Kasumi-1 (cell line): Measurements from ENCODE around the gene GFRA1.

ENCODE experiments used
- DNase-seq, 2 experiments: peaks; one replicate each; lab custom pipeline; 2025; lab: John Stamatoyannopoulos, UW

GFRA1 gene

GRCh38 chr10:116270771-116271592 lies 2.0 kb downstream of the GFRA1 start:
- DNase-seq: no peak

GRCh38 chr10:116270126-116270770 lies 2.8 kb downstream of the GFRA1 start:
- no peak for DNase-seq

DNA sequence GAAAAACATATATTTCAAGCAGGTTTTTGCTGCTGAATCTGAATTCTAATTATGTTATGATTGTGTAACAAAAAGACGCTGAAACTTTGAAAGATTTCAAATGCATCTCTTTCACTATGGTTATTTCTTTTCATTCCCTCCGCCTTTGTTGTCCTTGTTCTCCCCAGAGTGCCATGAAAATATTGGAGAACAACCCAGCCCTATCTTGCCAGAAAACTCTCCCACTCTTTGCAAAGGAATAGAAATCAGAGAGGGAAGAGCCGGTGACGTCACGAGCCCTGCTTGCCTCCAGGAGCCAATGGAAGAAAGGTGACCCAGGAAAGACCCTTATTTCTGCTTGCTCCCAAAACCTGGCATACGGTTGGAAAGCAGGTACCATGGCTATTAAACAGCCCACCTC lies 3.4 kb downstream of the GFRA1 start:
- DNase-seq: no peak

DNA sequence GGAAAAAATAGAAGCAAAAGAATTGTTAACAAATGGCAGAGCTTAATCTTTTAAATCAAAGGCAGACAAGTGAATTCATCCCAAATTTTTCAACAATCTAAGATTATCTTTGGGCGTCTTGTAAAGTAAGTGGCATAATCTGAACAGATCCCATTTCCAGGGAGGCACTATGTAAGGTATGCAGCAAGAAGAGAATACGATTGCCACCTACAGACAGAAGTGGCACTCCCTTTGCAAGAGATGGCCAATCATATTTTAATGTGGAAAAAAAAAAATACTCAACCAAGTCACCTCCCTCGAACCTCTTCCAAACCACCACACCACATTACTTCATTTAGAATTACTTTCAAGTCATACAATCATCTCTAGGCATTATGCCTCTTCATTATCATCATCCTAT lies 4.0 kb downstream of the GFRA1 start:
- no peak for DNase-seq

GRCh38 chr10:116265686-116266085 lies 7.3 kb downstream of the GFRA1 start:
- DNase-seq: no peak

- DNase-seq: no peak
Observed at GRCh38 chr10:116263870-116264655, 8.9 kb downstream of the GFRA1 start.

DNA sequence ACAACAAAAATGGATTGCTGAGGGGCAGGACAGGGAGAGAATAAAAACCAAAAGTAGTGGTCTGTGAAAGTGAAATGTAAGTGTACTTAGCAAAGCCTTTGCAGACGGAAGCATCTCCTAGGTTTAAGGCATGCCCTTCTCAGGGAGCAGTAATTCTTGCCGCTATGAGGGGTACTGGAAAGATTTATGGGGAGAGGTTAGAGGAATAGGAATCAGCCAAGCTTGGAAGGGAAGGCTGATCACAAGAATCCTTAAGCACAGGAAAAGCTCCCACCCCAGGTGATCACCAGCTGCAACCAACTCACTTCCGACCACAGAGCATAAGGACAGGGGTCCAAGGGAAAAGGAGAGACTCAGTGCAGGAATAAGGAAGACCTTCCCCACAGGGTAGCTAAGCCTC lies 10.3 kb downstream of the GFRA1 start:
- DNase-seq: no peak

GRCh38 chr10:116260599-116260998 lies 12.4 kb downstream of the GFRA1 start:
- DNase-seq: no peak

- no peak for DNase-seq
Observed at GRCh38 chr10:116259638-116260037, 13.4 kb downstream of the GFRA1 start.

DNA sequence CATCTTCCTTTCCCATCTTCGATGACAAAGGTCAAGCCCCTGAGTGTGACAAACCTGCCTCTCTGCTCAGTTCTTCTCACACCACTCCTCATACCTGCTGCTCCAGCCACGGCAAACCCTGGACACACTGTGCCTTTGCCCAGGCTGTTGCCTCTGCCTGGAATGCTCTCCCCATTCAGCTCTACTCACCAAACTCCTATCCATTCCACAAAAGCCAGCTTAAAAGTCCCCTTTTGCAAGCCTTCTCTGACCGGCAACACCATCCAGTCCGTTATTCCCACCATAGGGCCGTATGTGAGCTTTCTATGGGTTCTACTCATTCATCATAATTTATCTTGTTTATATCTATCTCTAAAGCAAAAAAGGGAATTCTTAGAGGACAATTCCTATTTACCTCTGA lies 15.2 kb downstream of the GFRA1 start:
- DNase-seq: no peak

DNA sequence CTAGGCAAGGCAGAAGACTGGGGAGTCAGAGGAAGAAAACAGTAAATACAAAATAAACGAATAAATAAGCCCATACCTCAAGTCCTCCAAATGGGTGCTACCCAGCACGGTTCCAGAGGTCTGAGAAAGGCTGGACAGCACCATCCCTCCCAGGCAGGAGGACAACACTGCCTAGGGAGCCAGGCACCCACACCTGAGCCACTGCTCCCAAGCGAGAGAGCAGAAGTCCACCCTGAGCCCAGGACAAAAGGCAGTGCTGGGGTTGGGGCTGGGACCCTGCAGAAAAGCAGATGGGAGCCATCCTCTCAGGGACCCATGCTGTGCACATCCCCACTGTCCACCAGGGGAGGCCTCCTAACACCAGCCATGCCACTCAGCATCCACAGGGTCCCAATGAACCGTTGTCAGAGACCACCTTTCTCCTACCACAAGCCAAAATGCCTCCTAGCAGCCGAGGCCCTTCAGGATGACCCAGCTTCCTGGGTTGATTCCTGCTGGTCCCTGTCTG lies 16.2 kb downstream of the GFRA1 start:
- DNase-seq: no peak

DNA sequence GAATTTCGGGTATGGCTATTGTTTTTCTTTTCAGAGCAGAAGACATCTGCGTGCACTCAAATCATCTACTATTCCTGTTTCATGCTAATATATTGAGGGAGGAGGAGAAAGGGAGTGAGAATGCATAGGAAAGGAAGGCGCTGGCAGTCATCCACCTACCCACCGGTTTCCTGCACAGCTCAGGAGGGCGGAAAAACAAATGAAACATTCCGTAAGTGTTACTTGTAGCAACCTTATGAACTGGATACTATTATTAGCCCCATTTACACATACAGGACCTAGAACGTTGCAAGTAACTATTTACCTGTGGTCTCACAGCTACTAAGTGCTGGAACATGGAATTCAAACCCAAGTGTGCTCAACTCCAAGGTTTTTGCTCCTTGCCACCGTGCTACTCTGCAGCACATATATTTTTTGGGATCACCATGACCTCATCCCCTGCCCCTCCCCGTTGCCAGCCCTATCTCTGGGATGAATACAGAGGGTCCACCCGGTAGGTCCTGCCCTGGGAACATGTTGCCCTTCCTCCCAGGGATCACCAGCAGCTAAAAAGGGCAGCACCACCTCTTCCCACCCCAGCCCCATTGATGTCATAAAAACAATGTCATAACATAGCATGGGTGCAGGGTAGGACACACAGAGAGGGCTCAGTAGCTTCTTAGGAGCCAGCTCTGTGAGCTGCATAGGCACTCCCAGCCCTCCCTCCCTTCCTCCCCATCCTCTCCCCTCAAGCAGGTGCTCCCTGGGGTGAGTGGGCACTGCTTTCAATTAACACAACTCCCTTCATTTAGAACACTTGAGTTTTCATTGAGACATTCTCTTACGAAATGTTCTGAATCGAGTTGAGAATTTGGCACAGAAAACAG lies 16.9 kb downstream of the GFRA1 start:
- no peak for DNase-seq

GRCh38 chr10:116254422-116255155 lies 18.4 kb downstream of the GFRA1 start:
- DNase-seq: no peak

GRCh38 chr10:116253716-116254115 lies 19.3 kb downstream of the GFRA1 start:
- DNase-seq: no peak

- no peak for DNase-seq
Observed at GRCh38 chr10:116251602-116252395, 21.2 kb downstream of the GFRA1 start.

GRCh38 chr10:116247691-116248090 lies 25.3 kb downstream of the GFRA1 start:
- DNase-seq: no peak

DNA sequence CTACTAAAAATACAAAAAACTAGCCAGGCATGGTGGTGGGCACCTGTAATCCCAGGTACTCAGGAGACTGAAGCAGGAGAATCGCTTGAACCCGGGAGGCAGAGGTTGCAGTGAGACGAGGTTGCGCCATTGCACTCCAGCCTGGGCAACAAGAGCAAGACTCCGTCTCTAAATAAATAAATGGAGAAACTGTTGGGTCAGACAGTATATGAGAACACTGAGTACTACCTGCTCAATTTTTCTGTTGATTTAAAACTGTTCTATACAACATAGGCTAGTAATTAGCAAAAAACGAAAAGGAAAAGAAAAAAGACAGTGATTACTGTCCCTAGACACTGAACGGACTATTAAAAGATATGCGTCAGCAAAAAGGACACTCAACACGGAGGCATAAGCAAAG lies 26.7 kb downstream of the GFRA1 start:
- DNase-seq: no peak

DNA sequence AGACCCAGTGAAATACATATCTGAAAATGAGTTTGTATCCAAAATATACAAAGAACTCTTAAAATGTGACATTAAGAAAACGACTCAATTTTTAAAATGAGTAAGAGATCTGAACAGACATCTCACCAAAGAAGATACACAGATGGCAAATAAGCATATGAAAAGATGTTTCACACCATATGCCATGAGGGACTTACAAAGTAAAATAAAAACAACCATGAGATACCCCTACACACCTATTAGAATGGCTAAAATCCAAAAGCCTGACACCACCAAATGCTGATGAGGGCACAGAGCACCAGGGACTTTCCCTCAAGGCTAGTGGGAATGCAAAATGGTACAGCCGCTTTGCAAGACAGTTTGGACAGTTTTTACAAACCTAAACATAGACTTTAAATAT lies 27.9 kb downstream of the GFRA1 start:
- DNase-seq: no peak

- DNase-seq: no peak
Observed at GRCh38 chr10:116241642-116242410, 31.2 kb downstream of the GFRA1 start.
